Heart right ventricle (tissue), 16 donors: ENCODE data around the gene SLC35F3. TPM values are rescaled to one million over a fixed set of nuclear protein-coding genes. Genes with fewer than 3 reads are reported as not detected.
"Not testable (repeated sequence)": the region's sequence is repeated elsewhere in the genome, so short reads cannot be mapped to it uniquely, and the experiment has no call there.

Experiments used
- ATAC-seq, 8 donors: fragments of 200-7000 bp; cut with Tn5 transposase; one replicate each; pipeline ENCODE4 v1.9.1; 2020; ENCODE audit warnings: mild to moderate bottlenecking in 8 of 8, moderate library complexity in 8 of 8, moderate number of reproducible peaks in 1 of 8
- DNase-seq, 2 donors: peaks; one replicate each; pipeline ENCODE4 v3.0.0-alpha.2; 2020
- H3K27ac ChIP-seq, 10 donors: fragments of 200-600 bp; sonication (generic) in 2 of 10; one replicate each; pipeline versions ENCODE4 v1.5.0 to v1.8.0; 2020 to 2022; ENCODE audit warnings: mild to moderate bottlenecking in 3 of 10
- H3K27me3 ChIP-seq, 7 donors: fragments of 200-600 bp; one replicate each; pipeline ENCODE4 v1.8.0; 2021 to 2022; ENCODE audit warnings: mild to moderate bottlenecking in 2 of 7
- H3K36me3 ChIP-seq, 9 donors: fragments of 200-600 bp; sonication (generic) in 1 of 9; one replicate each; pipeline versions ENCODE4 v1.5.0 to v1.8.0; 2020 to 2022; ENCODE audit warnings: mild to moderate bottlenecking in 2 of 9
- H3K4me1 ChIP-seq, 9 donors: fragments of 200-600 bp; sonication (generic) in 1 of 9; one replicate each; pipeline versions ENCODE4 v1.5.0 to v1.8.0; 2020 to 2022; ENCODE audit warnings: mild to moderate bottlenecking in 4 of 9
- H3K4me3 ChIP-seq, 10 donors: fragments of 200-600 bp; sonication (generic) in 2 of 10; one replicate each; pipeline versions ENCODE4 v1.5.0 to v1.8.0; 2020 to 2022; ENCODE audit warnings: mild to moderate bottlenecking in 7 of 10, moderate library complexity in 2 of 10
- H3K9me3 ChIP-seq, 11 donors: fragments of 200-600 bp in 10 of 11; sonication (generic) in 2 of 11; one replicate each; pipeline versions ENCODE4 v1.5.0 to v1.8.0; 2013 to 2022; ENCODE audit warnings: mild to moderate bottlenecking in 2 of 11, control low read depth in 1 of 11, moderate library complexity in 1 of 11
- CTCF ChIP-seq, 9 donors: fragments of 200-600 bp; sonication (generic) in 2 of 9; IDR thresholded peaks; one replicate each; pipeline versions ENCODE4 v1.5.0 to v1.8.0; 2021 to 2022; ENCODE audit warnings: antibody characterized with exemption in 9 of 9, mild to moderate bottlenecking in 5 of 9, moderate library complexity in 1 of 9
- WGBS, 2 donors: extraction: QIAGEN DNeasy Blood & Tissue Kit; methylation state at CpG; one replicate each; pipeline ENCODE4 v1.1.7; 2013; ENCODE audit warnings: inconsistent platforms in 1 of 2; 5-methylcytosine and 5-hydroxymethylcytosine counted together
- intact Hi-C, 10 donors: fragments of 100-400 bp; cut with DNase I; formaldehyde crosslinking; loops; one replicate each; pipeline versions ENCODE4 v1.11.1 to v1.14.2; 2022
- polyA plus RNA-seq, 2 donors: library from polyadenylated mRNA; stranded (reverse); fragments of 200-250 nt; gene quantifications; one replicate each; pipeline ENCODE4 v1.2.3, GENCODE V29; 2013
- total RNA-seq, 10 donors: library from RNA; stranded (reverse); fragmentation: NEBNext Ultra II Directional in 3 of 10; extraction: Animal tissue kit (Norgen Biotek cat#: 25700) in 3 of 10; gene quantifications; one replicate each; pipeline versions ENCODE4 v1.2.1 to v1.2.4, GENCODE V29; 2021 to 2023
- donor health status: Arrhythmogenic right ventricular cardiomyopathy.
- donor health status: ischemic (EF 13 %, LVEDD 7.1; RV severe dilation, severe dysfunction).
- donor health status: healthy with polysubstance abuse.
- donor health status: DM: no; HTN: yes; CAD: no.
- donor health status: DM: no; HTN: no; CAD: no.
- donor health status: ischemic (EF 25% LVEDD 6.9; RV normal size, moderate dysfunction).
- donor health status: ischemic (EF 25% LVEDD 5.7; RV mildly dilated, moderate dysfunction).
- donor health status: healthy.
- donor health status: DM: yes; HTN: yes; CAD: no.
- donor health status: Ischemic cardiomyopathy.
- donor health status: ischemic (EF 35%, LVEDD 5.7; RV mildly dilated, moderate dysfunction).
- donor health status: nonischemic (EF 11% LVEDD 7.7; RV severe dilation, severe dysfunction).
- donor health status: DM: yes; HTN: yes; CAD: no.
- donor health status: PGD.
- donor health status: ischemic (EF 29% LVEDD 5.4; RV normal size, mild dysfunction).
- donor health status: nonischemic (EF 23%, LVEDD 6.1; RV moderate dilation, normal function).

Gene SLC35F3
- total and polyA plus RNA-seq, 12 donors: 0.04 to 0.09 (median 0.09) TPM; not detected in 9

DNA sequence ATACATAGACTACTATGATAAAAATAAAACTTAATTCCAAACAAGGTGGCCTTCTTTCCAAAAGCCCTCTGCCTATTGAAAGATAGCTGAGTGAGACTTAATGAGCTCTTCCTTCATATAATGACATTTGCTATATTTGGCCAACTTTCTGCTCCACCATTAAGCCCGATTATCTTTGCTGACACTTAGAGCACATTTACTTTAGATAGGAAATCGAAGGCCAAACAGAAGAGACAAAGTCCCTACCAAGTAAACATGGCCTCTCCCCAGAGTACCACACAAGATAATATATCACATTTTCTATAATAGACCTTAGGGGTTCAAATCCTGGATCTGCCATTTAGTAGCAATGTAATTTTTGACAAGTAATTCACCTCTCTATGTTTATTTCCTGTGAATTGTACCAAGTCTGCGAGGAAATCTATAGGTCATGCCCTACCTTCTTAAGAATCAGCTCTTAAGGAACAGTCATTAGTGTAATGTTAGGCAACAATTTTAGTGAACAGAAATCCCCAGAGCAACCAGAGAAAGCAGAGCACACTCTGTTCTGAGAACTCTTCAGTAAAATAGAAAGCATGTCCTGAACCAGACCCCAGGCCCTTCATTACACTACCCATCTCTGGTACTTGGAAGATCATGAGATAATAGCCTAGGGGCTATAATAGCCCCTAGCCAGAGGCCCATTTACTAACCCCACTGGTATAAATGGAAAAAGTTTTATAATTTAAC lies 451.5 kb downstream of the SLC35F3 start:
- TF ChIP-seq CTCF (IDR thresholded peaks at IDR 0.05): no peak
- no peaks in the 10 kb centered on the region for H3K36me3 ChIP-seq
- H3K27me3 ChIP-seq: peaks cover 0 to 26% (median 12%) of the 10 kb centered on the region in 7 donors
- H3K4me1 ChIP-seq: no peaks in the 10 kb centered on the region
- intact Hi-C loops: no loop called here
- WGBS, 2 donors: 75 to 76% methylated on average over 3 of the region's 3 CpGs
- no peak overlapping the region for H3K4me3 ChIP-seq
- no peak for ATAC-seq
- H3K27ac ChIP-seq: no peak overlapping the region
- H3K9me3 ChIP-seq: peaks cover 0 to 6% (median 0%) of the 10 kb centered on the region in 11 donors
- DNase-seq: no peak

DNA sequence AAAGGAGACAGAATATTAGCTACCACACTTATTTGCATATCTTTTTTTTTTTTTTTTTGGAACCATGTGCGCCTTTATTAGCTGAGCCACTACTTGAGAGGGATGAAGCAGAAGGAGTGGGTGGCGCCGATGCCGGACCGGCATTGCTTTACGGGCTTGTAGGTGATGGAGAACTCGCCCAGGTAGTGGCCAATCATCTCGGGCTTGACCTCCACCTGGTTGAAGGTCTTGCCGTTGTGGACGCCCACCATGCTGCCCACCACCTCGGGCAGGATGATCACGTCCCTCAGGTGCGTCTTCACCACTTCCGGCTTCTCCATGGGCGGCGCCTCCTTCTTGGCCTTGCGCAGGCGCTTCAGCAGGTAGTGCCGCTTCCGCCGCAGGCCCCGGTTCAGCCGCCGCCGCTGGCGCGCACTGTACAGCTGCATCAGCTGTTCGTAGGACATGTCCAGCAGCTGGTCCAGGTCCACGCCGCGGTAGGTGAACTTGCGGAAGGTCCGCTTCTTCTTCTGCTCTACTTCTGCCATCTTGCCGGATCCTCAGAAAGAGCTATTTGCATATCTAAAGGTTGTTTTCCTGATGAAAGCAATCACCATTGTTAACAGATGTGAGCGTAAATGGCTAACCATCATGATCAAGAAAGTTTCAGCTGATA lies 452.3 kb downstream of the SLC35F3 start:
- DNase-seq (peak in 1 of 2 donors; percentile 30), ATAC-seq (peak in 2 of 8 donors; percentile 34 to 63)
- H3K4me3 ChIP-seq: peak overlapping the region in 8 of 10 donors; percentile 4 to 40 (median 30)
- 42 to 55% methylated on average over 35 of the region's 35 CpGs for WGBS, 2 donors
- H3K4me1 ChIP-seq, H3K36me3 ChIP-seq, H3K27ac ChIP-seq, H3K9me3 ChIP-seq, intact Hi-C loops: not testable (repeated sequence)
- H3K27me3 ChIP-seq: peaks cover 0 to 22% (median 12%) of the 10 kb centered on the region in 7 donors

GRCh38 chr1:234357831-234358230 lies 453.4 kb downstream of the SLC35F3 start:
- Histone ChIP-seq H3K27me3 (peaks cover 0 to 22% (median 11%) of the 10 kb centered on the region in 7 donors), H3K4me3 (no peak overlapping the region), H3K27ac (no peak overlapping the region), H3K4me1 (no peaks in the 10 kb centered on the region), H3K9me3 (peaks cover 0 to 6% (median 0%) of the 10 kb centered on the region in 11 donors), H3K36me3 (no peaks in the 10 kb centered on the region)
- no peak for TF ChIP-seq CTCF (IDR thresholded peaks at IDR 0.05)
- intact Hi-C loops: no loop called here
- ATAC-seq (no peak), DNase-seq (no peak)

GRCh38 chr1:234361102-234361603 lies 456.7 kb downstream of the SLC35F3 start:
- intact Hi-C loops: no loop called here
- no peak overlapping the region for H3K4me3 ChIP-seq

More at GRCh38 chr1:234361102-234361603, 456.7 kb downstream of the SLC35F3 start:
- Histone ChIP-seq H3K27ac (no peak overlapping the region), H3K27me3 (peaks cover 0 to 18% (median 7%) of the 10 kb centered on the region in 7 donors), H3K9me3 (no peaks in the 10 kb centered on the region), H3K4me1 (no peaks in the 10 kb centered on the region), H3K36me3 (no peaks in the 10 kb centered on the region)
- WGBS, 2 donors: 78 to 82% methylated on average over 3 of the region's 3 CpGs
- TF ChIP-seq CTCF (IDR thresholded peaks at IDR 0.05): no peak
- DNase-seq (no peak), ATAC-seq (no peak)
